Osteocyte (in vitro differentiated cells): ENCODE data around the gene ATP8A2. TPM values are rescaled to one million over a fixed set of nuclear protein-coding genes. Genes with fewer than 3 reads are reported as not detected.

Source experiments
- DNase-seq: peaks from one replicate; pipeline ENCODE4 v3.0.0; 2021; ENCODE audit warnings: mixed read lengths; ENCODE audit not compliant: unreplicated experiment; ENCODE audit errors: extremely low spot score
- H3K27ac Mint-ChIP-seq: one replicate; pipeline ENCODE4 v1.8.0; 2021; ENCODE audit warnings: mild to moderate bottlenecking, mixed read lengths; ENCODE audit not compliant: unreplicated experiment
- H3K27me3 Mint-ChIP-seq: one replicate; pipeline ENCODE4 v1.8.0; 2021; ENCODE audit warnings: mixed read lengths; ENCODE audit not compliant: unreplicated experiment
- H3K36me3 Mint-ChIP-seq: one replicate; pipeline ENCODE4 v1.8.0; 2021; ENCODE audit warnings: mixed read lengths; ENCODE audit not compliant: unreplicated experiment
- H3K4me1 Mint-ChIP-seq: one replicate; pipeline ENCODE4 v1.8.0; 2021; ENCODE audit warnings: mixed read lengths; ENCODE audit not compliant: unreplicated experiment
- H3K4me3 Mint-ChIP-seq: one replicate; pipeline ENCODE4 v1.8.0; 2021; ENCODE audit warnings: mild to moderate bottlenecking, moderate library complexity, mixed read lengths; ENCODE audit not compliant: unreplicated experiment
- H3K9me3 Mint-ChIP-seq: one replicate; pipeline ENCODE4 v1.8.0; 2021; ENCODE audit warnings: mixed read lengths; ENCODE audit not compliant: unreplicated experiment
- total RNA-seq: library from RNA; stranded (reverse); gene quantifications from 2 replicates; pipeline ENCODE4 v1.2.1, GENCODE V29; 2021
- TF ChIP-seq, protein P1 (sequence below): fragments of 200-600 bp; sonication (generic); IDR thresholded peaks from 2 replicates; pipeline ENCODE4 v1.5.0; 2021; ENCODE audit warnings: antibody characterized with exemption, mild to moderate bottlenecking, moderate library complexity

ATP8A2 gene
- total RNA-seq, 1 donor from 2014 or later: 1.1 TPM

DNA sequence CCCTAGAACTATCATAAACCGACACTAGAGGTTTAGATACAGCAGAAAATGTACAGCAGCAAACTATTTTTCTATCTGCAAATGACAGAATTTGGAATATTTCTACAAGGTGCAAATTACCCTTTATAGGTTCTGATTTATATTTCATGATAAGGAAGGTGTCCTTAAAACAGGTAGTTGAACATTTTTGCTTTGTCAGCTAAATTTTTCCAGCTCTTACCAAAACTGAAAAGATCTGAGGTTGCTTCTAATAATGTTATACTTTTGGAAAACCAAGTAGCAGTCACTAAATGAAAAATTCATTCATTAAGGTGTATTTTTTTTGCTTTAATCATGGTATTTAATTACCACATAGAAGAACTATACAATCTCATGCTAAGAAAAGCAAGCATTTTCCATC lies 671.0 kb downstream of the ATP8A2 start:
- no peak for DNase-seq
- no peak overlapping the region for H3K27ac Mint-ChIP-seq
- H3K36me3 Mint-ChIP-seq: peaks cover 38% of the 10 kb centered on the region
- TF ChIP-seq, protein P1, sequence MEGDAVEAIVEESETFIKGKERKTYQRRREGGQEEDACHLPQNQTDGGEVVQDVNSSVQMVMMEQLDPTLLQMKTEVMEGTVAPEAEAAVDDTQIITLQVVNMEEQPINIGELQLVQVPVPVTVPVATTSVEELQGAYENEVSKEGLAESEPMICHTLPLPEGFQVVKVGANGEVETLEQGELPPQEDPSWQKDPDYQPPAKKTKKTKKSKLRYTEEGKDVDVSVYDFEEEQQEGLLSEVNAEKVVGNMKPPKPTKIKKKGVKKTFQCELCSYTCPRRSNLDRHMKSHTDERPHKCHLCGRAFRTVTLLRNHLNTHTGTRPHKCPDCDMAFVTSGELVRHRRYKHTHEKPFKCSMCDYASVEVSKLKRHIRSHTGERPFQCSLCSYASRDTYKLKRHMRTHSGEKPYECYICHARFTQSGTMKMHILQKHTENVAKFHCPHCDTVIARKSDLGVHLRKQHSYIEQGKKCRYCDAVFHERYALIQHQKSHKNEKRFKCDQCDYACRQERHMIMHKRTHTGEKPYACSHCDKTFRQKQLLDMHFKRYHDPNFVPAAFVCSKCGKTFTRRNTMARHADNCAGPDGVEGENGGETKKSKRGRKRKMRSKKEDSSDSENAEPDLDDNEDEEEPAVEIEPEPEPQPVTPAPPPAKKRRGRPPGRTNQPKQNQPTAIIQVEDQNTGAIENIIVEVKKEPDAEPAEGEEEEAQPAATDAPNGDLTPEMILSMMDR: no peak
- no peak overlapping the region for H3K4me3 Mint-ChIP-seq
- no peaks in the 10 kb centered on the region for H3K27me3 Mint-ChIP-seq
- H3K4me1 Mint-ChIP-seq: peaks cover 48% of the 10 kb centered on the region
- H3K9me3 Mint-ChIP-seq: no peaks in the 10 kb centered on the region

DNA sequence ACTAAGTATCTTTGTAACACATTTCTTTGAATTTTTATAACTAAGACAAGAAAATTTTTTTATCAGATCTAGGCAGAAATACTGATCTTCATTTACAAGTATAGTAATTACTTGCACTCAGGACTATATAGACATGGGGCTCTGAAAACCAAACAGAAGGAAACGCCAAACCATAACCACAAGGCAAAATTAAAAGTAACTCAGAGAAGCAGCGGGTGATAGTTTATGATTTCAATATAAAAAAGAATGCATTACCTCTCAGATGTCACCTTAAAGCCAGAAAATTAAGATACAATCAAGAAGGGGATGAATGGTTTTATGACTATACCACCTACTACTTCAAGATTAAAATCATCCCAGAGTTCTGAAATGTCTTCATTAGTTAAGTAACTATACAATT lies 673.4 kb downstream of the ATP8A2 start:
- H3K36me3 Mint-ChIP-seq: peaks cover 38% of the 10 kb centered on the region
- peaks cover 53% of the 10 kb centered on the region for H3K4me1 Mint-ChIP-seq
- no peak overlapping the region for H3K27ac Mint-ChIP-seq
- H3K4me3 Mint-ChIP-seq: no peak overlapping the region
- no peaks in the 10 kb centered on the region for H3K27me3 Mint-ChIP-seq
- no peaks in the 10 kb centered on the region for H3K9me3 Mint-ChIP-seq
- TF ChIP-seq, protein P1: no peak
- DNase-seq: no peak

DNA sequence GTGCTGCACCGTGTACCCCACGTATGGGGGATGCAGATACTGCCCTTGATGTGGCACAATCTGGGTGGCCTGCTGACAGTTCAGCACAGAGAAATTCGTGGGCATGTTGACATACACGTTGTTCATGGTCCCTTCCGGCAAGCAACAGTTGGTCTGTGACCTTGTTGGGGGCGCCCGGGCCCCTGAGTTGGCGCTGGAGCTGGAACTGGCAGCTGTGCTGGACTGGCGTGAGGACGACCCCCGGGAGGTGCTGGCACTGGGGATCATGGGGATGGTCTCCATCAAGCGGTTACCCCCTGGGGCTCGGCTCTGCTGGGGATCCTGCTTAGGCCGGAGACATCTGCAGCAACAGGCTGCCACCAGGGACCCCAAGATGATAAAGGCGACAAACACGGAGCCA lies 674.9 kb downstream of the ATP8A2 start:
- TF ChIP-seq, protein P1: no peak
- peaks cover 38% of the 10 kb centered on the region for H3K36me3 Mint-ChIP-seq
- H3K4me3 Mint-ChIP-seq: peak overlapping the region; percentile 49
- H3K27me3 Mint-ChIP-seq: no peaks in the 10 kb centered on the region
- no peaks in the 10 kb centered on the region for H3K9me3 Mint-ChIP-seq
- peak; percentile 82 for DNase-seq
- H3K4me1 Mint-ChIP-seq: peaks cover 43% of the 10 kb centered on the region
- H3K27ac Mint-ChIP-seq: peak overlapping the region; percentile 7

DNA sequence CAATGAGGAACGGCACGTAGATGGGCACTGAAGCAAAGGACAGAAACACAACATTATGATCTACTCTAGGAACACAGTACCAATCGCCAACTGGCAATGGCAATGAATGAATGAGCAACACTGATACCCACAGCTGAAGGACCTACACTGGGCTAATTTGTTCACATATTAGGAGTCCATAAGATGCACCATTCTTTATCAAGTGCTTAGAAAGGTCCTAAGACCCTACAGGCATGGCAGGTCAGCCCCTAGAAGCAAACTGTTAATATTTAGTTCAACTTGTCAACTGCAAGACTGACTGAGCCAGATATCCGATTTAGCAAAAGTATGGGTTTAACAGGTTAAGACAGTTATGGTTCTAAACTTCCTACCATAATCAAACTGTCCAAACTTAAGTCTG lies 675.3 kb downstream of the ATP8A2 start:
- Mint-ChIP-seq H3K27me3 (no peaks in the 10 kb centered on the region), H3K36me3 (peaks cover 35% of the 10 kb centered on the region), H3K9me3 (no peaks in the 10 kb centered on the region), H3K4me1 (peaks cover 39% of the 10 kb centered on the region), H3K27ac (no peak overlapping the region), H3K4me3 (peak overlapping the region; percentile 94)
- TF ChIP-seq, protein P1: no peak
- DNase-seq: no peak

DNA sequence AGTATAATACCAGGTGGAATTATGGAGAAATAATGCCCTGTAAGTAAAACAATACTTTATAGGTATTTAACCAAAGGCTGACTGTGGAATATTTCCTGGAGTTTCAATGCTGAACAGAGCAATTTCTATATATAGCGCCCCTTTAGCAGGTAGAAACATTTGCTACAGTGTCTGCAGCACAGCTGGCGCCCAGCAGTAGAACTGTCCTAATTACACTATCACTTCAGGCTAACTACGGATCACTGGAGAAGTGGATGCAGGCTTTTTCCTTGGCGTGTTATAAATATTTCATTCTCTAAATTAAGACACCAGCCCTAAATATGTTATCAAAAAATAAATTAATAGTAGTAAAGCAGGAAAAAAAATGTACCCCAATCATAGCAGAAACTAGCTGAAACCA lies 677.0 kb downstream of the ATP8A2 start:
- Mint-ChIP-seq H3K36me3 (peaks cover 31% of the 10 kb centered on the region), H3K4me1 (peaks cover 35% of the 10 kb centered on the region), H3K27me3 (no peaks in the 10 kb centered on the region), H3K9me3 (no peaks in the 10 kb centered on the region), H3K27ac (peak overlapping the region; percentile 96), H3K4me3 (peak overlapping the region; percentile 94)
- TF ChIP-seq, protein P1: peak; percentile 15
- peak; percentile 2 for DNase-seq
